RWPE2 (cell line): ENCODE data around the gene E2F6.

ENCODE experiments used
- ATAC-seq: fragments of 200-7000 bp; cut with Tn5 transposase; 3 replicates; pipeline ENCODE4 v1.9.1; 2021; ENCODE audit warnings: low read depth
- DNase-seq: peaks from one replicate; pipeline ENCODE4 v3.0.0-alpha.2; 2020; ENCODE audit warnings: low spot score
- H3K27ac ChIP-seq: fragments of 450-650 bp; 2 replicates; pipeline ENCODE4 v1.5.1; 2017; ENCODE audit warnings: mild to moderate bottlenecking; ENCODE audit not compliant: poor library complexity, severe bottlenecking
- H3K27me3 ChIP-seq: fragments of 250-450 bp; sonication (Bioruptor Pico); 2 replicates; pipeline ENCODE4 v1.5.1; 2021; ENCODE audit warnings: mild to moderate bottlenecking, moderate library complexity; ENCODE audit not compliant: insufficient read depth, poor library complexity, severe bottlenecking
- H3K36me3 ChIP-seq: fragments of 250-450 bp; sonication (Bioruptor Pico); 2 replicates; pipeline ENCODE4 v1.5.1; 2020; ENCODE audit warnings: low read depth, mild to moderate bottlenecking, moderate library complexity
- H3K4me1 ChIP-seq: fragments of 250-450 bp; sonication (Bioruptor Pico); 2 replicates; pipeline ENCODE4 v1.5.1; 2021; ENCODE audit warnings: mild to moderate bottlenecking, moderate library complexity; ENCODE audit not compliant: insufficient read depth, poor library complexity, severe bottlenecking
- H3K4me3 ChIP-seq: fragments of 250-450 bp; sonication (Bioruptor Pico); 2 replicates; pipeline ENCODE4 v1.5.1; 2021; ENCODE audit warnings: mild to moderate bottlenecking, moderate library complexity; ENCODE audit not compliant: severe bottlenecking
- H3K9me3 ChIP-seq: fragments of 250-450 bp; sonication (Bioruptor Pico); 2 replicates; pipeline ENCODE4 v1.5.1; 2021; ENCODE audit warnings: mild to moderate bottlenecking, moderate library complexity; ENCODE audit not compliant: severe bottlenecking
- CTCF ChIP-seq: fragments of 450-650 bp; IDR thresholded peaks from one replicate; pipeline ENCODE4 v1.5.1; 2017; ENCODE audit warnings: mild to moderate bottlenecking, moderate library complexity; ENCODE audit not compliant: poor library complexity, severe bottlenecking

The E2F6 gene

GRCh38 chr2:11494310-11494709 lies 28.3 kb upstream of the E2F6 start:
- H3K9me3 ChIP-seq: no peaks in the 10 kb centered on the region
- no peak overlapping the region for H3K4me3 ChIP-seq
- H3K4me1 ChIP-seq: no peaks in the 10 kb centered on the region
- DNase-seq (no peak), ATAC-seq (no peak)
- no peaks in the 10 kb centered on the region for H3K36me3 ChIP-seq
- no peak for TF ChIP-seq CTCF
- no peaks in the 10 kb centered on the region for H3K27me3 ChIP-seq
- no peak overlapping the region for H3K27ac ChIP-seq

- no peaks in the 10 kb centered on the region for H3K36me3 ChIP-seq
- no peak for ATAC-seq
- no peak for DNase-seq
- H3K27ac ChIP-seq: no peak overlapping the region
- H3K4me3 ChIP-seq: no peak overlapping the region
- H3K27me3 ChIP-seq: no peaks in the 10 kb centered on the region
- TF ChIP-seq CTCF: no peak
- H3K4me1 ChIP-seq: no peaks in the 10 kb centered on the region
- H3K9me3 ChIP-seq: no peaks in the 10 kb centered on the region
Measured at GRCh38 chr2:11493282-11493681, 27.3 kb upstream of the E2F6 start.

GRCh38 chr2:11492720-11493119 lies 26.8 kb upstream of the E2F6 start:
- H3K4me1 ChIP-seq: no peaks in the 10 kb centered on the region
- no peaks in the 10 kb centered on the region for H3K9me3 ChIP-seq
- no peak for DNase-seq
- no peaks in the 10 kb centered on the region for H3K27me3 ChIP-seq
- H3K27ac ChIP-seq: no peak overlapping the region
- TF ChIP-seq CTCF: no peak
- H3K4me3 ChIP-seq: no peak overlapping the region
- no peak for ATAC-seq
- H3K36me3 ChIP-seq: no peaks in the 10 kb centered on the region

GRCh38 chr2:11492244-11492643 lies 26.3 kb upstream of the E2F6 start:
- ATAC-seq (no peak), DNase-seq (no peak)
- no peaks in the 10 kb centered on the region for H3K4me1 ChIP-seq
- H3K27ac ChIP-seq: no peak overlapping the region
- TF ChIP-seq CTCF: no peak
- H3K9me3 ChIP-seq: no peaks in the 10 kb centered on the region
- no peaks in the 10 kb centered on the region for H3K36me3 ChIP-seq
- H3K4me3 ChIP-seq: no peak overlapping the region
- no peaks in the 10 kb centered on the region for H3K27me3 ChIP-seq

GRCh38 chr2:11491348-11491933 lies 25.5 kb upstream of the E2F6 start:
- DNase-seq: no peak
- Histone ChIP-seq H3K36me3 (no peaks in the 10 kb centered on the region), H3K4me3 (no peak overlapping the region), H3K27me3 (no peaks in the 10 kb centered on the region), H3K4me1 (no peaks in the 10 kb centered on the region), H3K27ac (no peak overlapping the region), H3K9me3 (no peaks in the 10 kb centered on the region)
- no peak for ATAC-seq
- TF ChIP-seq CTCF: no peak
